Right atrium auricular region (tissue), 2 donors: ENCODE measurements around the gene PTBP3. TPM values are rescaled to one million over a fixed set of nuclear protein-coding genes. Genes with fewer than 3 reads are reported as not detected.

Experiments
- DNase-seq: peaks from one replicate; pipeline ENCODE4 v3.0.0-alpha.2; 2019; ENCODE audit warnings: low spot score
- H3K27ac ChIP-seq, 2 donors: fragments of 200-600 bp; sonication (generic); 1 replicate in 1 of 2; 2 replicates in 1 of 2; pipeline ENCODE4 v1.5.1; 2016 to 2019
- H3K27me3 ChIP-seq, 2 donors: fragments of 200-600 bp; sonication (generic); one replicate each; pipeline versions ENCODE4 v1.5.1 to v1.6.0; 2017 to 2019
- H3K36me3 ChIP-seq: fragments of 200-600 bp; sonication (generic); one replicate; pipeline ENCODE4 v1.5.1; 2016
- H3K4me1 ChIP-seq, 2 donors: fragments of 200-600 bp; sonication (generic); one replicate each; pipeline versions ENCODE4 v1.5.1 to v1.6.0; 2017 to 2019
- H3K4me3 ChIP-seq, 2 donors: fragments of 200-600 bp; sonication (generic); 1 replicate in 1 of 2; 2 replicates in 1 of 2; pipeline ENCODE4 v1.5.1; 2017 to 2019; ENCODE audit warnings: mild to moderate bottlenecking in 1 of 2, moderate library complexity in 1 of 2
- H3K9me3 ChIP-seq, 2 donors: fragments of 200-600 bp; sonication (generic); one replicate each; pipeline ENCODE4 v1.5.1; 2019
- total RNA-seq, 2 donors: library from RNA; depleted of rRNA; stranded (reverse); fragments of >200 nt; gene quantifications; one replicate each; pipeline ENCODE4 v1.1.0, GENCODE V29; 2016
- TF ChIP-seq, protein P1 (sequence below), 2 donors: fragments of 200-600 bp; sonication (generic); IDR thresholded peaks; one replicate each; pipeline ENCODE4 v1.5.1; 2019; ENCODE audit warnings: antibody characterized with exemption in 2 of 2

Gene PTBP3
- total RNA-seq: 10 to 100 TPM; 11.6 to 18.2 TPM

DNA sequence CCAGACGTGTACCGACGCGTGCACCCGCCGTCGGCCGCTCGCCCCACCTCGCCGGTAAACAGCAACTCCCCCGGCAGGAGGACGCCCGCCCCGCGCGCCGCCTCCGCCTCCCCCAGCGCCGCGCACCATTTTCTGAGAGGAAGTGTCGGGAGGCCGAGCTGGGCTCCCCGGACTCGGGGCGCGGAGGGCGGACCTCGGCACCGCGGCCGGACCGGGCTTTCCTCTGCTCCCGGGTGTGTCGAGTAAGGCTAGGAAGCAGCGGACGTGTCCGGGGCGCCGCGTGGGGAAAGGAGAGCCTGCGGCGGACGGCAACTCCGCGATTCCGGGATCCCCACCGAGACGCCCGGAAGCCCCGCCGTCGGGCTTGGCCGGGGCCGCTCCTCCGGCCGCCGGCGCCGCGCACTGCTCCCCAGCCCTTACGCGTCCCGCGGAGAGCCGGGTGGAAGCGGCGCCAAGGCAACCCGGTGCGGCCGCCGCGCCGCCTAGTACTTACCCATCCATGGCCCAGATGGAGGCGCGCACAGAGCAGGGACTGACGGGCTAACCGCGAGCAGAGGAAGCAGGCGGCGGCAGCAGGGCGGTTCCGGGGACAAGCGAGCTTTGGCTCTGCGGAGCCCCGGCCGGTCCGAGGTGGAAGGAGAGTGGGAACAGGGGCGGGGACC is at the start of gene PTBP3:
TSS of gene PTBP3 (minus strand) at position 643 of the 662 bp plus-strand sequence. CDS start 35,754 bp downstream, outside the sequence.
- peak; percentile 76 for DNase-seq
- H3K27me3 ChIP-seq: no peaks in the 10 kb centered on the region
- H3K27ac ChIP-seq: peak within 1 kb of the TSS; percentile 97 to 100
- H3K4me3 ChIP-seq: peak within 1 kb of the TSS; percentile 82 to 100
- H3K36me3 ChIP-seq: no peaks in the 10 kb centered on the region
- no peaks in the 10 kb centered on the region for H3K4me1 ChIP-seq
- TF ChIP-seq, protein P1, sequence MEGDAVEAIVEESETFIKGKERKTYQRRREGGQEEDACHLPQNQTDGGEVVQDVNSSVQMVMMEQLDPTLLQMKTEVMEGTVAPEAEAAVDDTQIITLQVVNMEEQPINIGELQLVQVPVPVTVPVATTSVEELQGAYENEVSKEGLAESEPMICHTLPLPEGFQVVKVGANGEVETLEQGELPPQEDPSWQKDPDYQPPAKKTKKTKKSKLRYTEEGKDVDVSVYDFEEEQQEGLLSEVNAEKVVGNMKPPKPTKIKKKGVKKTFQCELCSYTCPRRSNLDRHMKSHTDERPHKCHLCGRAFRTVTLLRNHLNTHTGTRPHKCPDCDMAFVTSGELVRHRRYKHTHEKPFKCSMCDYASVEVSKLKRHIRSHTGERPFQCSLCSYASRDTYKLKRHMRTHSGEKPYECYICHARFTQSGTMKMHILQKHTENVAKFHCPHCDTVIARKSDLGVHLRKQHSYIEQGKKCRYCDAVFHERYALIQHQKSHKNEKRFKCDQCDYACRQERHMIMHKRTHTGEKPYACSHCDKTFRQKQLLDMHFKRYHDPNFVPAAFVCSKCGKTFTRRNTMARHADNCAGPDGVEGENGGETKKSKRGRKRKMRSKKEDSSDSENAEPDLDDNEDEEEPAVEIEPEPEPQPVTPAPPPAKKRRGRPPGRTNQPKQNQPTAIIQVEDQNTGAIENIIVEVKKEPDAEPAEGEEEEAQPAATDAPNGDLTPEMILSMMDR (IDR thresholded peaks at IDR 0.05): no peak
- H3K9me3 ChIP-seq: no peaks in the 10 kb centered on the region

DNA sequence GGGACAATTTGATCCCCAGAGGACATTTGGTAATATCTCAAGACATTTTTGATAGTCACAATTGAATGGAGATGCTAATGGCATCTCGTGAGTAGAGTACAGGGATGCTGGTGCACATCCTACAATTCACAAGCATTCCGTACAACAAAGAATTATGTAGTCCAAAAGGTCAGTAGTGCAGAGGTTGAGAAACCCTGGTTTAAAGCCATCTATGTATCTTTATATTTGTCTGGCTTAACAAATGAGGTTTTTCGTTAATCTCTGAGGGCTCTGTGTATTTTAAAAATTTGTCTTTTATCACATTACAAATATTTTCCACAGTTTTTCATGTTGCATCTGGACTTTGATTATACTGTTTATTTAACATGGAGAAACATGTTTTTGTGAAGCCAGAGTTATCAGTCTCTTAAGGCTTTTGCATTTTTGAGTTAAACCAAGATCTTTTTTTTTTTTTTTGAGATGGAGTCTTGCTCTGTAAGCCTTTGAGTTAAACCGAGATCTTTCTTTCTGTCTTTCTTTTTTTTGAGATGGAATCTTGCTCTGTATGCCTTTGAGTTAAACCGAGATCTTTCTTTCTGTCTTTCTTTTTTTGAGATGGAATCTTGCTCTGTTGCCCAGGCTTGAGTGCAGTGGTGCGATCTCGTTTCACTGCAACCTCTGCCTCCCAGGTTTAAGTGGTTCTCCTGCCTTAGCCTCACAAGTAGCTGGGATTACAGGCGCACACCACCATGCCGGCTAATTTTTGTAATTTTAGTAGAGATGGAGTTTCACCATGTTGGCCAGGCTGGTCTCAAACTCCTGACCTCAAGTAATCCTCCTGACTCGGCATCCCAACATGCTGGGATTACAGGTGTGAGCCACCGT is 49.3 kb upstream of the PTBP3 start:
- Histone ChIP-seq H3K4me3 (no peak overlapping the region), H3K27me3 (no peaks in the 10 kb centered on the region), H3K27ac (no peak overlapping the region), H3K36me3 (no peaks in the 10 kb centered on the region), H3K4me1 (peaks cover 0 to 58% of the 10 kb centered on the region in 2 donors), H3K9me3 (no peaks in the 10 kb centered on the region)
- no peak for DNase-seq
- TF ChIP-seq, protein P1 (IDR thresholded peaks at IDR 0.05): no peak

- Histone ChIP-seq H3K9me3 (no peaks in the 10 kb centered on the region), H3K4me3 (no peak overlapping the region), H3K27ac (no peak overlapping the region), H3K4me1 (peaks cover 0 to 65% of the 10 kb centered on the region in 2 donors), H3K27me3 (no peaks in the 10 kb centered on the region), H3K36me3 (no peaks in the 10 kb centered on the region)
- TF ChIP-seq, protein P1 (IDR thresholded peaks at IDR 0.05): no peak
- DNase-seq: no peak
Measured at GRCh38 chr9:112382066-112382465, 48.6 kb upstream of the PTBP3 start.

GRCh38 chr9:112380825-112381221 is 47.4 kb upstream of the PTBP3 start:
- DNase-seq: no peak
- Histone ChIP-seq H3K27me3 (no peaks in the 10 kb centered on the region), H3K4me1 (peaks cover 0 to 67% of the 10 kb centered on the region in 2 donors), H3K27ac (peak overlapping the region; percentile 98 to 99), H3K9me3 (no peaks in the 10 kb centered on the region), H3K36me3 (no peaks in the 10 kb centered on the region), H3K4me3 (peak overlapping the region; percentile 78 to 97)
- TF ChIP-seq, protein P1 (IDR thresholded peaks at IDR 0.05): no peak

DNA sequence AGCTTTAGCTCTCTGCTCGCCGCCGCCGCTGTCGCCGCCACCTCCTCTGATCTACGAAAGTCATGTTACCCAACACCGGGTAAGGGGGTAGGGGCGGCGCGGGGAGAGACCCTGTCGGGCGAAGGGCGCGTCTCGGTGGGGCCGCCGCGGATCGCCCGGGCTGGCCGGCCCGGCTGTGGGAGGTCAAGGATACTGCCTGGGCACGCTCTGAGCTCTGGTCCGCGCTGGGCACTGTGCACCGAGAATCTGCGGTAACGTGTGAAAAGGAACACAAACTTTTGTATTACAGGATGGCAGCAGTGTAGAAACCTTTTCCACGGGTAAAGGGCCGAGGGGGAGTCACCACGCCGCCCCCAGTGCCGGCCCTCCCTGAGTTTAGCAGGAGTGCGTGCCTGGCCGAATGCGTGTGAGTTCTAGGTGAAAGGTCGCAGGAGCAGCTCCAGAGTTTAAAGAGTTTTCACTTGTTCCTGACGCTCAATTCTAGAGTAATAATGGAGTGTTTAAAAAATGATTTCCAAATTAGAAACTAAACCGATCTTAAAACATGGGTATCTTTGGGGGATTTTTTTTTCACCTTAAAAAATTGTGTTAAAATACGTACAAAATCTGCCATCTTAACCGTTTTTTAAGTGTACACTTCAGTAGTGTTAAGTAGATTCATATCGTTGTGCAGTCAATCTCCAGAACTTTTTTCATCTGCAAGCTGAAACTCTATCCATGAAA is 46.8 kb upstream of the PTBP3 start, which contains the start of gene HSDL2:
TSS of gene HSDL2 (plus strand) at position 7 of the 723 bp plus-strand sequence. CDS start at position 63, 56 bp downstream.
- Histone ChIP-seq H3K4me3 (peak within 1 kb of the TSS; percentile 78 to 97), H3K27me3 (no peaks in the 10 kb centered on the region), H3K36me3 (no peaks in the 10 kb centered on the region), H3K9me3 (no peaks in the 10 kb centered on the region), H3K4me1 (peaks cover 0 to 67% of the 10 kb centered on the region in 2 donors), H3K27ac (peak within 1 kb of the TSS; percentile 98 to 99)
- no peak for DNase-seq
- TF ChIP-seq, protein P1 (IDR thresholded peaks at IDR 0.05): no peak
